Measurements from ENCODE around the gene PAX6.
A peak's percentile ranks its signal among the peaks of the same experiment; 100 is the strongest.

The PAX6 gene

DNA sequence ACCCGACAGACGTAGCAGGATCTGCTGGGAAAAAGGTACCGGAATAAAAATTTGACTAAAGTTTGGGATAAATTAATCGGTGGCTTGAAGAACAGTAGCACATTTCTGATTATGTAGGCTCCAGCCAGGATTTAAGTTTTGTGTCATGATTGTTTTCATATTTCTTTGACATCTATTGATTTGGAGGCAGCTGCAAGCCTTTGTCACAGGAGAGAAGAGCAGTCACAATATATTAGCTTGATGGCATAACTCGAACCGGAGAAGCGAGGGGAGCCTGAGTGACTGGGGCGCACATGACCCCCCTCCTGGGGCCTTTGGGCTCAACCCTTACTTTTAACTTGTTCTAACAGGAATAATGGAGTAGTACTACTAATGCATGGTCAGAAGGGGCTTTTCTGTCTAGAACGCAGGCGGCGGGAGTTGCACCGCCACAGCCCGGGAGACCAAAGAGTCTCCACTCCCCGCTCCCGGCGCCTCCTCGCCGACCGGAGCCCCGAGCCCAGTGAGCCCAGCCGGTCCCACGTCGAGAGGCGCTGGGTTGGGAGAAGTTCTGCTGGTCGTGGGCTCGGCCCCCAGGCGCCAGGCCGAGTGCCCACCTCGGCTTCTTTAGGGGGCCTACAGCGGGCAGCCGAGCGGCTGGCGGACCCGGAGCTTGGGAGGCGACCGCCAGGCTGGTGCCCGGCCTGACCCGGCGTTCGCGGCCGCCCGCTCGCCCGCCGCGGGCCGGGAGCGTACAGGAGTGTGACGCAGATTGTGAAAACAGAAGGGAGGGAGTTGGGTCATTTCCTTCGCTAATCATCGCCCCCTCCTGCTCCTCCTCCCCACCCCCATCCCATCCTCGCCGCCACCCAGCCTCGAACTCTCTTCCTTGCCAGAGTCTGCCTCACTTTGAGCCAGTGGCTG is 15.7 kb upstream of the PAX6 start:
- Histone ChIP-seq H3K36me3 (ENCODE audit: insufficient read depth, low read length) (no peaks in the 10 kb centered on the region), H3K4me3 (ENCODE audit: low read length) (peak overlapping the region; percentile 34), H2AFZ (ENCODE audit: low read depth, low read length) (peak overlapping the region; percentile 24), H3K9me3 (ENCODE audit: low read length) (peaks cover 3% of the 10 kb centered on the region), H3K27me3 (ENCODE audit: insufficient read depth, low read length) (peaks cover 72% of the 10 kb centered on the region), H3K4me1 (ENCODE audit: insufficient read depth, low read length) (peaks cover 12% of the 10 kb centered on the region)

DNA sequence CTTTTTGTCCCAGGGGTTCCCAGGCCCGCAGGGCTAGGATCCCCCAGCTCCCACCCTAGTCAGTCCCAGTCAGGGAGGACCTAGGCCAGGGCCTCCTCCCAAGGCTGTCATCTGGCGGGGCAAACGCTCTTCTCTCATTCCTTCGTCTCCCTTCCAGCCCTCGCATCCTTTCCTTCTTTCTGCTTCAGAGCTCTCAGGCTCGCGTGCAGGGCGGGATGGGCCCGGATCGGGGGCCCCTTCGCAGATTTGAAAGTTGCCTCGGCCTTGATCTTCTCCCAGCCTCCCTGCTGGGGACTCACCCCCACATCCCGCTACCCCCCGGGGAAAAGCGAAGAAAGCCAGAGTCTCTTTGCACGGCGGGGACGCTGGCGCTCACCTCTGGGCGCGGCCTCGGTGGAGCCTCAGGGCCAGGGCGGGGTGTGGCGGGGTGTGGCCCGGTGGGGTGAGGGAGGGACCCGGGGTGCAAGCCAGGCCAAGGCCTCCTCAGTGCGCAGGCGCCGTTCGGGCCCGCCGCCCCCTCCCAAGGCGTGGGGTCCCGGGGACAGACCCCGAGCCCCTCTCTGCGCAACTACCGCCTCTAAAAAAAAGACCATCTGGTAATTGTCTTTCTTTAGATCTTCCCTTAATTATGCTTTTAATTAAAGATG is 14.8 kb upstream of the PAX6 start:
- Histone ChIP-seq H2AFZ (ENCODE audit: low read depth, low read length) (no peak overlapping the region), H3K4me1 (ENCODE audit: insufficient read depth, low read length) (peaks cover 16% of the 10 kb centered on the region), H3K4me3 (ENCODE audit: low read length) (no peak overlapping the region), H3K36me3 (ENCODE audit: insufficient read depth, low read length) (no peaks in the 10 kb centered on the region), H3K9me3 (ENCODE audit: low read length) (peaks cover 3% of the 10 kb centered on the region), H3K27me3 (ENCODE audit: insufficient read depth, low read length) (peaks cover 72% of the 10 kb centered on the region)

DNA sequence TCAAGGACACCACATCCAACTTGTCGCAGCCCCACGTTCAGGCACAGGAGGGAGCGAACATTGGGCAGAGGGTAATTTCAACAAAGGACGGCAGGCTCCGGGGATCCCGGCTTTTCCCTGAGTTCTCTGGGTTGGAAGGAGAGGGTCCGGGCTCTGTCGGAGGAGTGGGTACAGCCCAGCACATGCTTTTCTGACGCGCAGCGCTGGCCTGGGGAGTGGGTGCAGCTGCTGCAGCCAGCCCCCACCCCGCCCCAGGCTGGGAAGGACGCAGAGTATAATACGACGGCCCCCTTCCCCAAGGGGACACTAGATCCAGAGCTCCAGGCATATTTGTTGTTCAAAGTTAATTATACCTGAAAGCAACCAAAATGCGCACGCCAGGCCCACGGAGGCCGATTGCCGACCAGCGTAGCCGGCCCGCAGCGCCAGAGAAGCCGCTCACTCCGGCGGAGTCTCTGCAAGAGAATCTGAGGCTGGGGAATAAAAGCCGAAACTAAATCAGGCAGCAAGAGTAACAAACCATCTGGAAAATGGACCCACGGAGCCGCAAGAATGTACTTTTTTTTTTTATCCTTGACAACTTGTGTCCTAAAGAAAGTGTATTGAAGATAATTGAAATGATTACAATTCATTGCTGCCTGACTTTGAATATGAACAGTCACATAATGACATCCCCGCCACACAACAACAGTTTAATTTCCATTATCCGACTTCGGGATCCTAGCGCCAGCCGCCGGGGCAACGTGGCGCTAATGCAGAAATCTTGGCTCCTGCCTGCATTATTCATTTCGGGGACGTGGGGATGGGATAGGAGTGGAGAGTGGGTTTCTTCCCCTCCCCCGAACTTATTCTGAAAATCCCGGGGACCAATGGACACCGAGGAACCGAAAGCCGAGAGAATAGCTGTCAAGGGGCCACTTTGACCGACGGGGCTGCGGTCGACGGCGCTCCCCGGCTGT is 14.0 kb upstream of the PAX6 start:
- H3K4me1 ChIP-seq (ENCODE audit: insufficient read depth, low read length), result peaks cover 16% of the 10 kb centered on the region
- H3K9me3 ChIP-seq (ENCODE audit: low read length), result peaks cover 3% of the 10 kb centered on the region
- no peaks in the 10 kb centered on the region for H3K36me3 ChIP-seq (ENCODE audit: insufficient read depth, low read length)
- no peak overlapping the region for H2AFZ ChIP-seq (ENCODE audit: low read depth, low read length)
- peaks cover 77% of the 10 kb centered on the region for H3K27me3 ChIP-seq (ENCODE audit: insufficient read depth, low read length)
- no peak overlapping the region for H3K4me3 ChIP-seq (ENCODE audit: low read length)

DNA sequence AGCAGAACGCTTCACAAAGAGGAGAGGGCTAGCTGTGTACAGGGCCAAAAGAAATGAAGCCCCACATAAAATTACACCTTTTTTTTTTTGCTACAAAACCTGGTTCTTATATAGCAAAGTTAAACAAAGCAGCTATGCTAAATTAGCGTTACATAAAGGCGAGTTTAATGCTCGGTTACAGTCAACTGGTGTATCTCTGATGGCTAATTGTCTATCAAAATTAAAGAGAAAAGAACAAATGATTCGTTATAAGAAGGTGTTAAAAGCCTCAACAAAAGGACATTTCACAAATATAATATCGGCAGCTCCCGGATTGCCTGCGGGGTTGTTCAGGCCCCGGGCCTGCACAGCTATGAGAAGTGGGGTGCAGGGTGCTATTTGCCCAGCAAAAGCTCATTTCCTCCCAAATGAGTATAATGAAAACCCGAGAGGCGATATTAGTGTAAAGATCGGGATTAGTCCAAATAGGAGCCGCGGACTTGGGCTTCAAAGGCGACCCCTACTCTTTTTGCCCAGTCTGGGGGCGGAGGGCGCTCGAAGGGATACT is 13.3 kb upstream of the PAX6 start:
- Histone ChIP-seq H3K9me3 (ENCODE audit: low read length) (peaks cover 3% of the 10 kb centered on the region), H3K36me3 (ENCODE audit: insufficient read depth, low read length) (no peaks in the 10 kb centered on the region), H3K27me3 (ENCODE audit: insufficient read depth, low read length) (peaks cover 78% of the 10 kb centered on the region), H3K4me3 (ENCODE audit: low read length) (no peak overlapping the region), H2AFZ (ENCODE audit: low read depth, low read length) (no peak overlapping the region), H3K4me1 (ENCODE audit: insufficient read depth, low read length) (peaks cover 16% of the 10 kb centered on the region)

DNA sequence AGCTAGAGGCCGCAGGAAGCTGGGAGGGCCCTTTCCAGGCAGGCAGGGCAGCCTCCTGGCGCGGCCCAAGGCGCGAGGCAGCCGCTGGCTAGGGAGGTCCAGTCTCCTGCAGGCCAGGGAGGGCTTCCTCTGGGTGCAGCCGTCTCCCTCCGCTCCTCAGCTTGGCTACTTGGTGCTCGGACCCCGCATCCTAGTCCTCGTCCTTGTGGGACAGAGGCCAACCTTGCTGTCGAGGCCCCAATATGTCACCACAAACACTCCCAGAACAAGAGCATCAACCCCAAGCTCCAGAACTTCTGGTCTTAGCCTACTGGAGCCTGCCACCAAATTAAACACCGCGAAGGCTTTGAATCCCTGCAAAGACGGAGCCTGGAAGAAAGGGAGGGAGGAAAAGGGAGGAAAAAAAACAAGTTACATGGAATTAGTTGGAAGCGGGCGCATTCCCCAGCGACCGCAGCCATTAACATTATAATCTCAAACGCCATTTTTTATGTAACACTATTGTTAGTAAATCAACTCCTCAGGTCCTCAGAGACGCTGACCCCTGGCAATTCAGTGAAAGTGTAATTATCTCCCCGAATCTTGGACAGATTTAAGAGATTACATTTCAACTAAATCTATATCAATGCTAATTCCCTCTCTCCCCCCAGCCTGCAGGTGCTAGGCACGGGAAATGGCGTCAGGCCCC is 12.7 kb upstream of the PAX6 start:
- H3K36me3 ChIP-seq (ENCODE audit: insufficient read depth, low read length), result no peaks in the 10 kb centered on the region
- H3K27me3 ChIP-seq (ENCODE audit: insufficient read depth, low read length), result peaks cover 75% of the 10 kb centered on the region
- no peak overlapping the region for H3K4me3 ChIP-seq (ENCODE audit: low read length)
- H2AFZ ChIP-seq (ENCODE audit: low read depth, low read length), result no peak overlapping the region
- H3K4me1 ChIP-seq (ENCODE audit: insufficient read depth, low read length), result peaks cover 16% of the 10 kb centered on the region
- H3K9me3 ChIP-seq (ENCODE audit: low read length), result peaks cover 3% of the 10 kb centered on the region

DNA sequence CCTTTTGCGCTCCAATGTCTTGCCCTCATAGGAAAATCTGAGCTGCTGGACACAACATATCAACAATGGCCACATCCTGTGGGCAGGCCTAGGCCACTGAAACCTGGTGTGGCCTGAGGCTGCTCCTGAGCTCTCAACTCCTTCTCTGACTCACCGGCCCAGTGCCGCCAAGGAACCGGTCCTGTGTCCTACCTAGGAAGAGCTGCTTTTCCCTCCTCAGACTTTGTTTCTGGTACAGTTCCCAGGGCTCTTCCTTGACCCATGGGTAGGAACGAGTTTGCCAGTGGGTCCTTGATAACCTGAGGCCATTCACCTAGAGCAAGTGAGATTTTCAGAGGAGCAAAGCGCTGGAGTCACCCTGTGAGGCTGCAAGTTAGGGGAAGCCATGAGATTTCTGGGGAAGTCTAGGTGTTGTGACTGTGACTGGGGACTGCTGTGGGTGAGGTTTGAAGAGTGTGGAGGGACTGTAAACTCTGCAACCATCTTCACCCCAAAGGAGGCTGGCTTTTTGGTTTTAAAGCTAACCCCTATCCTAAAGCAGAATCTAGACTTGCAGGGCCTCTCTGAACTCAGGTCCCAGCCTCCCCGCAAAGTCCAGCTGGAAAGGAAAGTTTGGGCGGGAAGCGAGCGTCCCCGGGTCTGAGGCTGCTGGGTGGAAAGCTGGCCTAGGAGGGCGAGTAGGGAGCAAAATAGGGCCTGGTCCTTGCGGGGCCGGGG is 12.0 kb upstream of the PAX6 start:
- no peak overlapping the region for H3K4me3 ChIP-seq (ENCODE audit: low read length)
- H3K4me1 ChIP-seq (ENCODE audit: insufficient read depth, low read length), result peaks cover 22% of the 10 kb centered on the region
- H3K36me3 ChIP-seq (ENCODE audit: insufficient read depth, low read length), result no peaks in the 10 kb centered on the region
- no peak overlapping the region for H2AFZ ChIP-seq (ENCODE audit: low read depth, low read length)
- peaks cover 3% of the 10 kb centered on the region for H3K9me3 ChIP-seq (ENCODE audit: low read length)
- peaks cover 78% of the 10 kb centered on the region for H3K27me3 ChIP-seq (ENCODE audit: insufficient read depth, low read length)

DNA sequence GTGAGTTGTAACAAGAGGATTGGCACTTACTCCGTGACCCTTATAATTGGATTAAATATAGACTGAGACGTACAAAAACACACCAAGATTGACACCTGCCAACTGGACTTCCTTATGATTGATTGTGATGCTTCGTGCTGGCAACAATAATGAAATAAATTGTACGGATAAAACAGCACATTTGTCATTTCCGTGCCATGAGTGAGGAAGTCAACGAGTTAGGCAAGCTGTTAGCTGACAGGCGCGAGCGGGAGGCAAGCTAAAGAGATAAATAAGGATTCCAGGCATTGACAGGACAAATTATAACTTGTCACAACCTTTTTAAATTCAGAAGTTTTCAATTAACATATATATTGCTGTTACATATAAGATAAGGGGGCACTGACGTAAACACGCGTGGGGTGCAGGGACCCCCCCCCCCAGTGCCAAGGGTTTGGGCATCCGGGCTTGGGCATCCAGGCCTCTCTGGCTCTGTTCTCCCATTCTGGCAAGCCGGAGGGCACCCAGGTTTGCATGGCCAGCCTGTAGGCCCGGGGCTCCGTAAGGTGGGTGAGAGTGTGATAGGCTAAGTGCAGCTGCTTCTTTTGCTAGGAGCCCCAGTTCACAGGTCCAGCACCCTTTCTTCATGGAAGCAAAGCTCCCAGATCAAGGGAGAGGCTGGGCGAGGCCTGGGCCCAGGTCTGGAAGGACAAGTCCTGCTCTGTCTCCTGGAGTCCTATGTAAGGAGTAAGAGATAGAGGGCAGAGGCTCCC is 11.2 kb upstream of the PAX6 start:
- Histone ChIP-seq H3K27me3 (ENCODE audit: insufficient read depth, low read length) (peaks cover 72% of the 10 kb centered on the region), H3K36me3 (ENCODE audit: insufficient read depth, low read length) (no peaks in the 10 kb centered on the region), H3K9me3 (ENCODE audit: low read length) (peaks cover 3% of the 10 kb centered on the region), H2AFZ (ENCODE audit: low read depth, low read length) (no peak overlapping the region), H3K4me1 (ENCODE audit: insufficient read depth, low read length) (peaks cover 30% of the 10 kb centered on the region), H3K4me3 (ENCODE audit: low read length) (no peak overlapping the region)

DNA sequence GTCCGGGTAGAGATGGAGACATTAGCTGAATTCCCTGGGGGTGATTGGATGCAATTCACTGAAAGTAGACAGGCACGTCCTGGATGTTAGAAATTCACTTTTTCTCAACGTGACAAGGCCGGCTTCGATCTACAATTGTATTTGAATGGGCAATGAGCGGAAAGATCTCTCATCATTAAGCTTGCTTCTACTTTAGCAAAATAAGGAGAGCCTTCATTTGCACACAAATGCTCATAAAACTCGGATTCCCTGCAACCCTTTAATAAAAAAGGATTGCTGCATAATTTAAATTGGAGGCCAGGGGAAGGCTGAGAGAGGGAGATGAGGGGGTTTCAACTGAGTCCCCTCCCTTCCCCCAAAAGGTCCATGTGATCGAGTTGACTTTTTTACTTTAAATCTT is 10.6 kb upstream of the PAX6 start:
- peaks cover 66% of the 10 kb centered on the region for H3K27me3 ChIP-seq (ENCODE audit: insufficient read depth, low read length)
- no peak overlapping the region for H2AFZ ChIP-seq (ENCODE audit: low read depth, low read length)
- H3K9me3 ChIP-seq (ENCODE audit: low read length), result peaks cover 3% of the 10 kb centered on the region
- H3K4me1 ChIP-seq (ENCODE audit: insufficient read depth, low read length), result peaks cover 33% of the 10 kb centered on the region
- no peak overlapping the region for H3K4me3 ChIP-seq (ENCODE audit: low read length)
- no peaks in the 10 kb centered on the region for H3K36me3 ChIP-seq (ENCODE audit: insufficient read depth, low read length)

DNA sequence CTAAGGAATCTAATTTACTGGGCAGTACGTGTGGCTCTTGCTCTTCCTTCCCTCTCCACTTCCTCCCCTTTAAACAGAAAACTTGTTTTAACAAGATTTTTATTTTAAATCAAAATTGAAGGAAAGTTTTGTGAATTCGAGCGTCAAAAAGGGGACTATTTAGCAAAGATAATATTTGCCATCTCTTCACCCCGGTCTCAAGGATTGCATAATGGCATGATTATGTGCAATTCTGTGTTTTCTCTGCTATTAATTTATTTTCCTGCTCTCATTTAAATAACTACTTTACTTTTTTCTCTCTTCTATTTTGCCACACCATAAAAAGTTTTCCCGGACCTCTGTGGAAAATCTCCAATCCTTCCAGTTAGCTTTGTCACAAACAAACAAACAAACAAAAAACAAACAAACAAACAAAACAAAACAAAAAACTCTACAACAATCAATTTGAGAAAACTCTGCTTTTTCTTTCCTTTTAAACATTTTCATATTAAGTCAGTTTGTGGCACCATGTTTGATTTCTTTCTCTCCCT is 10.2 kb upstream of the PAX6 start:
- Histone ChIP-seq H3K4me1 (ENCODE audit: insufficient read depth, low read length) (peaks cover 36% of the 10 kb centered on the region), H3K36me3 (ENCODE audit: insufficient read depth, low read length) (no peaks in the 10 kb centered on the region), H3K27me3 (ENCODE audit: insufficient read depth, low read length) (peaks cover 62% of the 10 kb centered on the region), H2AFZ (ENCODE audit: low read depth, low read length) (no peak overlapping the region), H3K4me3 (ENCODE audit: low read length) (no peak overlapping the region), H3K9me3 (ENCODE audit: low read length) (peaks cover 3% of the 10 kb centered on the region)

DNA sequence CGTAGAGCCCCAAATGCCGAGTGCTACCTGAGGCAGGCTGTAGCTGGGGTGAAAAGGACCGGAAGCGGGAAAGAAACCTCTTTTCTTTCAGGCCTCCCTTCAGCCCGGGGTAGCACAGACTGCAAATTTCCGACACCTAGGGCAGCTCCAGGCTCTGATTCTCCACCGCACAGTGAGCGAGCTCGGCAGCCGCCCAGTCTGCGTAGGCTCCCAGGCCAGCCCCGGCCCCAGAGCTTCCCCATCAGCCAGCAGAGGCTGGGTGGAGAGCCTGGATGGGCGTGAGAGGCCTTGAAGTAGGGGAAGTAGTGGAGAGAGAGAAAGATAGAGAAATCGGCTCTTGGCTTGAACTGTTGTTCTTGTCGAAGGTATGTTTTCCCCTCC is 9.3 kb upstream of the PAX6 start:
- Histone ChIP-seq H2AFZ (ENCODE audit: low read depth, low read length) (no peak overlapping the region), H3K4me3 (ENCODE audit: low read length) (no peak overlapping the region), H3K27me3 (ENCODE audit: insufficient read depth, low read length) (peaks cover 53% of the 10 kb centered on the region), H3K9me3 (ENCODE audit: low read length) (peaks cover 3% of the 10 kb centered on the region), H3K4me1 (ENCODE audit: insufficient read depth, low read length) (peaks cover 42% of the 10 kb centered on the region), H3K36me3 (ENCODE audit: insufficient read depth, low read length) (no peaks in the 10 kb centered on the region)

All from neuron (in vitro differentiated cells).